ENCODE measurements around the gene PLCD1.
A peak's percentile ranks its signal among the peaks of the same experiment; 100 is the strongest.
"Not testable (repeated sequence)": the region's sequence is repeated elsewhere in the genome, so short reads cannot be mapped to it uniquely, and the experiment has no call there.

PLCD1 gene

DNA sequence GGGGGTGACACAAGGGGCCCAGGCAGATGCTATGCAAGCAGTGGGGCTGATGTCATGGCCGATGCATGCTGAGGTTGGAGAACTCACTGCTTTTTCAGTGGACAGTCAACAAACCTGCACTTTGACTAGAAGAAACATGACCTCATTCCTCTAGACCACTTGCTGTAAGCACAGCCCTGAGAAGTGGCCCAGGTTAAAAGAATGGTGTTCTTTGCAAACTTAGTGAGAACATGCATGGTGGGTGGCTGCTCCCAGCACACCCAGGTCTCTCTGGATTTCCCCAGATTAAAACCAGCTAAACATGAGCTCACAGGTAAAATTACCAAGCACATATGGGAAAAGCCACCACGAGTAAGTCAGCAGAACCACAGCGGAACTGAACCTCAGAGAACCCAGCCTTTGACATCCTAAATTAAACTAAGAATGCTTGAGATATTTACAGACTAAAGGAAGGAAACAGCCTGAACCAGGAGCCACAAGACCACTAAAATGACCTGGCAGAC lies 25.1 kb upstream of the PLCD1 start:
- peak; percentile 66 for DNase-seq (ENCODE audit: low spot score)
- TF ChIP-seq, protein P1, sequence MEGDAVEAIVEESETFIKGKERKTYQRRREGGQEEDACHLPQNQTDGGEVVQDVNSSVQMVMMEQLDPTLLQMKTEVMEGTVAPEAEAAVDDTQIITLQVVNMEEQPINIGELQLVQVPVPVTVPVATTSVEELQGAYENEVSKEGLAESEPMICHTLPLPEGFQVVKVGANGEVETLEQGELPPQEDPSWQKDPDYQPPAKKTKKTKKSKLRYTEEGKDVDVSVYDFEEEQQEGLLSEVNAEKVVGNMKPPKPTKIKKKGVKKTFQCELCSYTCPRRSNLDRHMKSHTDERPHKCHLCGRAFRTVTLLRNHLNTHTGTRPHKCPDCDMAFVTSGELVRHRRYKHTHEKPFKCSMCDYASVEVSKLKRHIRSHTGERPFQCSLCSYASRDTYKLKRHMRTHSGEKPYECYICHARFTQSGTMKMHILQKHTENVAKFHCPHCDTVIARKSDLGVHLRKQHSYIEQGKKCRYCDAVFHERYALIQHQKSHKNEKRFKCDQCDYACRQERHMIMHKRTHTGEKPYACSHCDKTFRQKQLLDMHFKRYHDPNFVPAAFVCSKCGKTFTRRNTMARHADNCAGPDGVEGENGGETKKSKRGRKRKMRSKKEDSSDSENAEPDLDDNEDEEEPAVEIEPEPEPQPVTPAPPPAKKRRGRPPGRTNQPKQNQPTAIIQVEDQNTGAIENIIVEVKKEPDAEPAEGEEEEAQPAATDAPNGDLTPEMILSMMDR (IDR thresholded peaks at IDR 0.05; ENCODE audit: extremely low read depth, missing control alignments), result no peak

DNA sequence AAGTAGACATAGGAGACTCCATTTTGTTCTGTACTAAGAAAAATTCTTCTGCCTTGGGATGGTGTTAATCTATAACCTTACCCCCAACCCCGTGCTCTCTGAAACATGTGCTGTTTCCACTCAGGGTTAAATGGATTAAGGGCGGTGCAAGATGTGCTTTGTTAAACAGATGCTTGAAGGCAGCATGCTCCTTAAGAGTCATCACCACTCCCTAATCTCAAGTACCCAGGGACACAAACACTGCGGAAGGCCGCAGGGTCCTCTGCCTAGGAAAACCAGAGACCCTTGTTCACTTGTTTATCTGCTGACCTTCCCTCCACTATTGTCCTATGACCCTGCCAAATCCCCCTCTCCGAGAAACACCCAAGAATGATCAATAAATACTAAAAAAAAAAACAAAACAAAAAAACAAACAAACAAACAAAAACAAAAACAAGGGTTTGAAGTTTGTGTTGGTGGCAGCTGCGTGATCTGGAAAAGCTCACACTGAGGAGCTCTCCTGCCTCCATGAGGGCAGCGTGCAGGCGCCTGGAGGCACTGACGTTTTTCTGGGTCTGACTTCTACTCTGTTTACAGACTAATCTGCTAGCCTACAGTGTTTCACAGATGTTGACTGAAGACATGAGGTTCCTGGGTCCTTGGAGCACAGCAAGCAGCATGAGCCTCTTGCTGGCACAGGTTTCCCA lies 24.5 kb upstream of the PLCD1 start:
- not testable (repeated sequence) for DNase-seq (ENCODE audit: low spot score)

DNA sequence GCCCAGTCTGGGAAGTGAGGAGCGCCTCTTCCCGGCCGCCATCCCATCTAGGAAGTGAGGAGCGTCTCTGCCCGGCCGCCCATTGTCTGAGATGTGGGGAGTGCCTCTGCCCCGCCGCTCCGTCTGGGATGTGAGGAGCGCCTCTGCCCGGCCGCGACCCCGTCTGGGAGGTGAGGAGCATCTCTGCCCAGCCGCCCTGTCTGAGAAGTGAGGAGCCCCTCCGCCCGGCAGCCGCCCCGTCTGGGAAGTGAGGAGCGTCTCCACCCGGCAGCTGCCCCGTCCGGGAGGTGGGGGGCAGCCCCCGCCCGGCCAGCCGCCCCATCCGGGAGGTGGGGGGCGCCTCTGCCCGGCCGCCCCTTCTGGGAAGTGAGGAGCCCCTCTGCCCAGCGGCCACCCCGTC lies 23.8 kb upstream of the PLCD1 start:
- DNase-seq (ENCODE audit: low spot score), result not testable (repeated sequence)

DNA sequence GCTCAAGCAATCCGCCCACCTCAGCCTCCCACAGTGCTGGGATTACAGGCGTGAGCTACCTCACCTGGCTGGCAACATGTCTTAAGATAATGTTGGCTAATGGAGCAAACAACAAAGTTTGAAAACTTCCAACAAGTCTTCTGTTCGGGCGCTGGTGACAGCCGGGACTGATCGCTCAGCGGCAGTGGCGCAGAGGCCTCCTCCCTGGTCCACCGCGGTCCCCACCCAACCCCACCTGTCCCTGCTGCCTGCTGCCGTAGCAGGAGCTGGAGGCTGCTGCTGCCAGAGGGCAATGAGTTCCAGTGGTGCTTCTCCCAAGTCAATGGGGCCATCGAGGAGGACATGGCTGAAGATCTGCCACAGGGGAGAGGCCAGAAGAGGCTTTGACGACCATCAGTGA lies 21.7 kb upstream of the PLCD1 start:
- TF ChIP-seq, protein P1 (IDR thresholded peaks at IDR 0.05; ENCODE audit: extremely low read depth, missing control alignments), result no peak
- DNase-seq (ENCODE audit: low spot score), result no peak

DNA sequence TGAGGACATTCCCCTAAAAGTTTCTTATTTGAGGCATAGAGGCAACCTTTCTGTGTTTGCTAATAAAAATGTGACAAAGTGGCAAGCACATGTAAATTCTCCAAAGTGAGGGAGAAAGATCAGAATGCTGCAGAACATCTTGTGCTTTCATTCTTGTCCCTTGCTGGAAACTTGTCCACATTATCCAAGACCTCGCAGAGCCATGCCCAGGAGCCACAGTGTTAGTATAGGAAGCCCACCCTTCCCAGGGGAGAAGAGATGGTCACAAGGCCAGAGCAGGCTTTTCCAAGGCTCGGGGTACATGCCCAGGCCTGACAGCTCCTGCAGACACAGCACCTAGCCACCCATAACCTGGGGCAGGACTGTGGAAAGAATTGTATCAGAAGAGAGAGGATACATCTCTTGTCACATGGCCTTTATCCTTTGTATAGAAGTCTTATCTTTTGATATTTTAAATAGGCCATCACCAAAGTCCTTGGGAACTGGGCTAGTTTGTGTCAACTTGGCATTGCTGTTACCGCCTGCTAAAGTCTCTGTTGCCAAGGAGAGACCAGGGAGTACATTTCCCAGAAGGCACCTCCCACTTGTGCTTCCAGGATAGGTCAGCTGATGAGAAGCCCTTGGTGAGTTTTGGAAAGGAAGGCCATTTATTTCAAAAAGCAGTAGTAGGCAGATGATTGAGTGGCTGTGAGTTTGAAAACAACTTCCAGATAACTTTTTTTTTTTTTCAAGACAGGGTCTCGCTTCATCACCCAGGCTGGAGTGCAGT lies 20.1 kb upstream of the PLCD1 start:
- TF ChIP-seq, protein P1 (IDR thresholded peaks at IDR 0.05; ENCODE audit: extremely low read depth, missing control alignments), result no peak
- DNase-seq (ENCODE audit: low spot score), result no peak

DNA sequence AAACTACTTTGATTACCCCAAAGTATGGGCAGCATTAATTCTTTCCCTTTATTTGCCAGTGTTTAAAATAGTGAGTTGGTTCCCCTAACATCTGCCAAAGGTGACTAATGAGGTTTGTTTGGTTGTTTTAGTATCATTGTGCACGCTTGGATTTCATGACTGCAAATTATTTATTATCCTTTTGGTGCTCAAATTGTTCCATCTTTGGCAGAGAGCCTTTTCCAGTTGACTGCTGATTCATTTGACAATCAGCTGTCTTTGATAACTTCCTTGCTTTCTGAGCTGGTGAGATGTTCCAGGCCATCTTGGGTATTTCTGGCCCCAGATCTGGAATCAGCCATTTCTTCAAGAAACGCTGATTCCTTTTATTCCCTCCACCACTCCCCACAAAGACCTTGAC lies 18.5 kb upstream of the PLCD1 start:
- TF ChIP-seq, protein P1 (IDR thresholded peaks at IDR 0.05; ENCODE audit: extremely low read depth, missing control alignments), result no peak
- DNase-seq (ENCODE audit: low spot score), result no peak

DNA sequence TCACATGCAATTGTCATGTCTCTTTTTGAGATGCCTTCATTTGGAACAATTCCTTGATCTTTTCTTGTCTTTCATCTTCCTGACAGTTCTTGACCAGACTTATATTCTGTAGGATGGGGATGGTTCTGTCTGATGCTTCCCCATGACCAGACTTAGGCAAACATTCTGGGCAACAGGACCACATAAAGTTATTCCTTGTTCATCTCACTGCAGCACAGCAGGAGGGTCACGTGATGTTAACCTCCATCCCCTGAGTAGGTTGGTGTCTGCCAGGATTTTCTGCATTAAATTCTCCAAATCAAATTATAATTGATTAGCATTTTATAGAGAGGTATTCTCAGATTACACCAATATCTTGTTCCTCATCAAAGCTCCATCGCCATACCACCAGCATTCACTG lies 17.4 kb upstream of the PLCD1 start:
- DNase-seq (ENCODE audit: low spot score), result no peak
- TF ChIP-seq, protein P1 (IDR thresholded peaks at IDR 0.05; ENCODE audit: extremely low read depth, missing control alignments), result no peak

DNA sequence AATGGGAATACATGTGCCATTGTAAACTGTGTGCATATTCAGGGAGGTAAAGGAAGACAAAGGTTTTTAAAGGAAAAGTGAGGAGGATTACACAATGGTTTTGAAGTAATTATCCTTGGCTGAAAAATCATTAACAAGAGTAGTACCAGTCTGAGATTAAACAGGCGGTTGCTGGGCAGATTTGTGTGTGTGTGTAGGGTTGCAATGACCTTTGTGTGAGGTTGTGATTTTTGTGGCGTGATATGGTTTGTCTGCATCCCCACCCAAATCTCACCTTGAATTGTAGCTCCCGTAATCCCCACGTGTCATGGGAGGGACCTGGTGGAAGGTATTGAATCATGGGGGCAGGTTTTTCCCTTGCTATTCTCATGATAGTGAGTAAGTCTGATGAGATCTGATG lies 16.6 kb upstream of the PLCD1 start:
- no peak for DNase-seq (ENCODE audit: low spot score)
- TF ChIP-seq, protein P1 (IDR thresholded peaks at IDR 0.05; ENCODE audit: extremely low read depth, missing control alignments), result no peak
